DMS 273 (cell line): Measurements from ENCODE around the gene GDPD3.
A peak's percentile ranks its signal among the peaks of the same experiment; 100 is the strongest.

Experiments used
- DNase-seq: peaks from one replicate; lab custom pipeline; 2025; ENCODE audit not compliant: unreplicated experiment; lab: John Stamatoyannopoulos, UW

Gene GDPD3

GRCh38 chr16:30060836-30061554 lies 52.3 kb downstream of the GDPD3 start:
- DNase-seq = no peak

DNA sequence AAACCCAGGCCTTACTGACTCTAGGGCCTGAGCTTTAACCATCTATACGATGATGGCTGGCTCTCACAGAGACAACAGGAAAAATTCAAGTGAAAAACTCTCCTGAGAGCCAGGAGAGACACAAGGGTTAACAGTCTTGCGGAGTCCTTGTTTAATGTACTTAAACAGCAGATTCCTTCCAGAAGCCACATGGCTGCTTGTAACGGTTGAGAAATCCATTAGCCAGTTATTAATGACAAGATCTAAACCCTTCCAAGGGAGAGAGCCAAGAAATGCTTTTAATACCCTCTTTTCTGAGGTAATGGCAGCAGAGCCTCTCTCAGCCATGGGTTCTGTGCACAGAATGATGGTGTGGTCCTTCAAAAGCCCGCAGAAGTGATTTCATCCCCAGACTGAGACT lies 53.0 kb downstream of the GDPD3 start:
- no peak for DNase-seq

GRCh38 chr16:30054959-30055553 lies 58.3 kb downstream of the GDPD3 start:
- peak; percentile 68 for DNase-seq
